H9 (cell line): ENCODE data around the gene ZBTB22. TPM values are rescaled to one million over a fixed set of nuclear protein-coding genes. Genes with fewer than 3 reads are reported as not detected.

Experiments
- DNase-seq: peaks from one replicate; pipeline ENCODE4 v3.0.0-alpha.2; 2017
- H2AFZ ChIP-seq: one replicate; pipeline ENCODE4 v1.6.1; 2013; ENCODE audit warnings: mild to moderate bottlenecking, low read length, control low read depth, moderate library complexity
- H2AK5ac ChIP-seq: 2 replicates; pipeline ENCODE4 v1.6.1; 2013; ENCODE audit warnings: low read length, control low read depth, mixed read lengths; ENCODE audit not compliant: insufficient read length
- H2BK120ac ChIP-seq: one replicate; pipeline ENCODE4 v1.6.1; 2013; ENCODE audit warnings: low read depth, mild to moderate bottlenecking, low read length, control low read depth, inconsistent platforms; ENCODE audit not compliant: poor library complexity, severe bottlenecking
- H2BK12ac ChIP-seq: 2 replicates; pipeline ENCODE4 v1.6.1; 2013; ENCODE audit warnings: low read length, control low read depth, mixed read lengths, low read depth; ENCODE audit not compliant: insufficient read length
- H2BK15ac ChIP-seq: 2 replicates; pipeline ENCODE4 v1.6.1; 2013; ENCODE audit warnings: low read depth, low read length, control low read depth
- H2BK20ac ChIP-seq: one replicate; pipeline ENCODE4 v1.6.1; 2013; ENCODE audit warnings: low read depth, mild to moderate bottlenecking, low read length, control low read depth, inconsistent platforms; ENCODE audit not compliant: poor library complexity, severe bottlenecking
- H2BK5ac ChIP-seq: 2 replicates; pipeline ENCODE4 v1.6.1; 2013; ENCODE audit warnings: low read length, control low read depth, mixed read lengths; ENCODE audit not compliant: insufficient read length
- H3K14ac ChIP-seq: 2 replicates; pipeline ENCODE4 v1.6.1; 2013; ENCODE audit warnings: low read length, control low read depth; ENCODE audit not compliant: insufficient read depth
- H3K18ac ChIP-seq: 2 replicates; pipeline ENCODE4 v1.6.1; 2013; ENCODE audit warnings: low read depth, mild to moderate bottlenecking, mixed read lengths, low read length, control low read depth; ENCODE audit not compliant: insufficient read length
- H3K23ac ChIP-seq: 2 replicates; pipeline ENCODE4 v1.6.1; 2013; ENCODE audit warnings: low read length, control low read depth, mixed read lengths, low read depth; ENCODE audit not compliant: insufficient read length
- H3K23me2 ChIP-seq: 2 replicates; pipeline ENCODE4 v1.6.1; 2013; ENCODE audit warnings: low read depth, mild to moderate bottlenecking, mixed read lengths, low read length, control low read depth; ENCODE audit not compliant: insufficient read length, poor library complexity, severe bottlenecking
- H3K27ac ChIP-seq: 2 replicates; pipeline ENCODE4 v1.5.1; 2013; ENCODE audit warnings: low read length, control low read depth, mixed read lengths, low read depth; ENCODE audit not compliant: insufficient read length
- H3K27me3 ChIP-seq: 2 replicates; pipeline ENCODE4 v1.6.1; 2013; ENCODE audit warnings: low read length, control low read depth, inconsistent platforms; ENCODE audit not compliant: insufficient read depth
- H3K4ac ChIP-seq: 2 replicates; pipeline ENCODE4 v1.6.1; 2013; ENCODE audit warnings: low read depth, mild to moderate bottlenecking, control low read depth, inconsistent platforms, low read length, moderate library complexity
- H3K4me1 ChIP-seq: 2 replicates; pipeline ENCODE4 v1.6.1; 2013; ENCODE audit warnings: low read length, control low read depth, inconsistent platforms; ENCODE audit not compliant: insufficient read depth
- H3K4me2 ChIP-seq: 2 replicates; pipeline ENCODE4 v1.6.1; 2013; ENCODE audit warnings: low read length, control low read depth, mixed read lengths; ENCODE audit not compliant: insufficient read length, insufficient read depth
- H3K56ac ChIP-seq: 2 replicates; pipeline ENCODE4 v1.6.1; 2013; ENCODE audit warnings: low read depth, mild to moderate bottlenecking, mixed read lengths, low read length, control low read depth; ENCODE audit not compliant: insufficient read length
- H3K79me1 ChIP-seq: 2 replicates; pipeline ENCODE4 v1.6.1; 2013; ENCODE audit warnings: low read depth, mild to moderate bottlenecking, moderate library complexity, low read length, control low read depth, inconsistent platforms; ENCODE audit not compliant: insufficient read depth, poor library complexity, severe bottlenecking
- H3K79me2 ChIP-seq: 2 replicates; pipeline ENCODE4 v1.6.1; 2013; ENCODE audit warnings: low read length, control low read depth, inconsistent platforms; ENCODE audit not compliant: insufficient read depth
- H3K9ac ChIP-seq: 2 replicates; pipeline ENCODE4 v1.6.1; 2013; ENCODE audit warnings: low read length, control low read depth, mixed read lengths; ENCODE audit not compliant: insufficient read length; ENCODE audit errors: extremely low read depth
- H3K9me3 ChIP-seq: one replicate; pipeline ENCODE4 v1.6.1; 2013; ENCODE audit warnings: low read depth, low read length, inconsistent platforms; ENCODE audit not compliant: control insufficient read depth
- H3T11ph ChIP-seq: one replicate; pipeline ENCODE4 v1.6.1; 2013; ENCODE audit warnings: mild to moderate bottlenecking, low read length, control low read depth, inconsistent platforms
- H4K20me1 ChIP-seq: one replicate; pipeline ENCODE4 v1.6.1; 2013; ENCODE audit not compliant: control insufficient read depth, insufficient read length, insufficient read depth
- H4K5ac ChIP-seq: 2 replicates; pipeline ENCODE4 v1.6.1; 2013; ENCODE audit warnings: low read depth, mild to moderate bottlenecking, mixed read lengths, low read length, control low read depth; ENCODE audit not compliant: insufficient read length
- H4K8ac ChIP-seq: replicated peaks from 2 replicates; pipeline ENCODE4 v1.6.1; 2013; ENCODE audit warnings: low read length, control low read depth, mixed read lengths, low read depth; ENCODE audit not compliant: insufficient read length
- H4K91ac ChIP-seq: 2 replicates; pipeline ENCODE4 v1.6.1; 2013; ENCODE audit warnings: low read depth, mild to moderate bottlenecking, moderate library complexity, mixed read lengths, low read length, control low read depth; ENCODE audit not compliant: insufficient read length
- H3K27ac Mint-ChIP-seq, 3 experiments: 2 replicates in 2 of 3; 3 replicates in 1 of 3; pipeline ENCODE4 v1.8.0; 2020 to 2021; ENCODE audit warnings: mixed read lengths in 3 of 3, mild to moderate bottlenecking in 1 of 3, moderate library complexity in 1 of 3
- H3K27me3 Mint-ChIP-seq: 2 replicates; pipeline ENCODE4 v1.8.0; 2021; ENCODE audit warnings: low read depth, mild to moderate bottlenecking, moderate library complexity, mixed read lengths
- H3K36me3 Mint-ChIP-seq, 3 experiments: 2 replicates in 2 of 3; 3 replicates in 1 of 3; pipeline ENCODE4 v1.8.0; 2020 to 2021; ENCODE audit warnings: low read depth in 3 of 3, mixed read lengths in 3 of 3; ENCODE audit not compliant: insufficient read depth in 1 of 3
- H3K4me1 Mint-ChIP-seq, 2 experiments: 2 replicates each; pipeline ENCODE4 v1.8.0; 2020; ENCODE audit warnings: mixed read lengths in 2 of 2
- H3K4me3 Mint-ChIP-seq, 2 experiments: 2 replicates in 1 of 2; 3 replicates in 1 of 2; pipeline ENCODE4 v1.8.0; 2020 to 2021; ENCODE audit warnings: mild to moderate bottlenecking in 2 of 2, mixed read lengths in 2 of 2, moderate library complexity in 1 of 2
- H3K9me3 Mint-ChIP-seq, 2 experiments: 2 replicates in 1 of 2; 3 replicates in 1 of 2; pipeline ENCODE4 v1.8.0; 2020; ENCODE audit warnings: mild to moderate bottlenecking in 2 of 2, mixed read lengths in 2 of 2, moderate library complexity in 1 of 2
- WGBS: extraction: QIAGEN DNeasy Blood & Tissue Kit; methylation state at CpG from one replicate; pipeline ENCODE4 v1.1.7; 2013; ENCODE audit warnings: missing lambda C conversion rate, low lambda C conversion rate, mixed read lengths; ENCODE audit not compliant: insufficient read length; ENCODE audit errors: extremely low coverage; 5-methylcytosine and 5-hydroxymethylcytosine counted together
- long read RNA-seq: library from polyadenylated mRNA; unstranded; transcript quantifications from one replicate; pipeline ENCODE4 v2.0.0, GENCODE V29; 2020
- total RNA-seq: library from RNA; stranded (reverse); gene quantifications from 2 replicates; pipeline ENCODE4 v1.2.1, GENCODE V29; 2021
- TF ChIP-seq, protein P1 (sequence below): fragments of 200-600 bp; sonication (generic); conservative IDR thresholded peaks from 3 replicates; pipeline ENCODE4 v1.8.0; 2021; ENCODE audit warnings: antibody characterized with exemption, mild to moderate bottlenecking

The ZBTB22 gene, protein sequence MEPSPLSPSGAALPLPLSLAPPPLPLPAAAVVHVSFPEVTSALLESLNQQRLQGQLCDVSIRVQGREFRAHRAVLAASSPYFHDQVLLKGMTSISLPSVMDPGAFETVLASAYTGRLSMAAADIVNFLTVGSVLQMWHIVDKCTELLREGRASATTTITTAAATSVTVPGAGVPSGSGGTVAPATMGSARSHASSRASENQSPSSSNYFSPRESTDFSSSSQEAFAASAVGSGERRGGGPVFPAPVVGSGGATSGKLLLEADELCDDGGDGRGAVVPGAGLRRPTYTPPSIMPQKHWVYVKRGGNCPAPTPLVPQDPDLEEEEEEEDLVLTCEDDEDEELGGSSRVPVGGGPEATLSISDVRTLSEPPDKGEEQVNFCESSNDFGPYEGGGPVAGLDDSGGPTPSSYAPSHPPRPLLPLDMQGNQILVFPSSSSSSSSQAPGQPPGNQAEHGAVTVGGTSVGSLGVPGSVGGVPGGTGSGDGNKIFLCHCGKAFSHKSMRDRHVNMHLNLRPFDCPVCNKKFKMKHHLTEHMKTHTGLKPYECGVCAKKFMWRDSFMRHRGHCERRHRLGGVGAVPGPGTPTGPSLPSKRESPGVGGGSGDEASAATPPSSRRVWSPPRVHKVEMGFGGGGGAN
- 8.1 TPM in 2 replicates for total RNA-seq
- long read RNA-seq, result 0 reads

DNA sequence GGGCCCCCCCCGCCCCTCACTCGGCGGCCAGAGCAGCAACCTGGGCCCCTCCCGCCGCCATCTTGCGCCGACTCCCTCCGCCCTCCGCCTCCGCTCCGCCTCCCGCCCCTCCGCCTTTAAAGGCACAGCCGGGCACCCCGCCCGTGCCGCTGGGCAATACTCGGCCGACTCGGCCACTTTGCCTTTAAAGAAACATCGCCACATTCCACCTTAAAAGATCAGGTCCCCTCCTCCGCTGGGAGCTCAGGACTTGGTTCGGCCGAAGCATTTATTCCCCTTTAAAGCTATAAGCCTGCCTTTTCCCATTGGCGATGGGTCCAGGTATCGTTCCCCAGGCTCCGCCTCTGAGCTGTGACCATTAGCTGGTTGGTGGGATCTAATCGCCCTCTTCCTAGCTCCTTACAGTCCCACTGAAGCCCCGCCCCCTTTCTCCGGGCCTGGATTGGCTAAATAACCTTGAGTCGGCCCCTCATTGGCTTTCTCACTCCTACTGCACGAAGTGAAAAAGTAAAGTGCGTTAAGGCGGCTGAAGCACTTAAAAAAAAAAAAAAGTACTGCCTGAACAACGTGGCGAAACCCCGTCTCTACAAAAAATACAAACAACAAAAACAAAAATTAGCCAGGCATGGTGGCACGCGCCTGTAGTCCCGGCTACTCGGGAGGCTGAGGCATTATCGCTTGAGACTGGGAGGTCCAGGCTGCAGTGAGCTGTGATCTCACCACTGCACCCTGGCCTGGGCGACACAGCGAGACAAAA is at the start of gene ZBTB22:
TSS of gene ZBTB22 (minus strand) at position 76 of the 757 bp plus-strand sequence. CDS start 828 bp downstream, outside the sequence.
- Histone ChIP-seq H4K8ac (no peak within 1 kb of the TSS), H3K23me2 (peaks cover 31% of the 10 kb centered on the region), H3K27ac (peak within 1 kb of the TSS; percentile 88), H3T11ph (no peak within 1 kb of the TSS), H3K79me1 (peaks cover 7% of the 10 kb centered on the region), H3K4me2 (peak within 1 kb of the TSS; percentile 71), H3K27me3 (no peaks in the 10 kb centered on the region), H2BK15ac (no peak within 1 kb of the TSS), H2AK5ac (no peak within 1 kb of the TSS), H2BK20ac (no peak within 1 kb of the TSS), H2AFZ (peak within 1 kb of the TSS; percentile 51), H2BK5ac (no peak within 1 kb of the TSS), H3K4me1 (peaks cover 5% of the 10 kb centered on the region; the same call in 1 of the 2 replicates), H3K4ac (no peak within 1 kb of the TSS), H3K9me3 (no peaks in the 10 kb centered on the region), H3K56ac (no peak within 1 kb of the TSS), H3K14ac (peak within 1 kb of the TSS; percentile 94), H4K91ac (no peak within 1 kb of the TSS), H3K79me2 (peaks cover 8% of the 10 kb centered on the region; the same call in 1 of the 2 replicates), H2BK120ac (no peak within 1 kb of the TSS), H3K9ac (peak within 1 kb of the TSS; percentile 57), H2BK12ac (no peak within 1 kb of the TSS), H3K23ac (no peak within 1 kb of the TSS), H4K5ac (no peak within 1 kb of the TSS), H4K20me1 (no peaks in the 10 kb centered on the region), H3K18ac (peak within 1 kb of the TSS; percentile 91)
- TF ChIP-seq, protein P1, sequence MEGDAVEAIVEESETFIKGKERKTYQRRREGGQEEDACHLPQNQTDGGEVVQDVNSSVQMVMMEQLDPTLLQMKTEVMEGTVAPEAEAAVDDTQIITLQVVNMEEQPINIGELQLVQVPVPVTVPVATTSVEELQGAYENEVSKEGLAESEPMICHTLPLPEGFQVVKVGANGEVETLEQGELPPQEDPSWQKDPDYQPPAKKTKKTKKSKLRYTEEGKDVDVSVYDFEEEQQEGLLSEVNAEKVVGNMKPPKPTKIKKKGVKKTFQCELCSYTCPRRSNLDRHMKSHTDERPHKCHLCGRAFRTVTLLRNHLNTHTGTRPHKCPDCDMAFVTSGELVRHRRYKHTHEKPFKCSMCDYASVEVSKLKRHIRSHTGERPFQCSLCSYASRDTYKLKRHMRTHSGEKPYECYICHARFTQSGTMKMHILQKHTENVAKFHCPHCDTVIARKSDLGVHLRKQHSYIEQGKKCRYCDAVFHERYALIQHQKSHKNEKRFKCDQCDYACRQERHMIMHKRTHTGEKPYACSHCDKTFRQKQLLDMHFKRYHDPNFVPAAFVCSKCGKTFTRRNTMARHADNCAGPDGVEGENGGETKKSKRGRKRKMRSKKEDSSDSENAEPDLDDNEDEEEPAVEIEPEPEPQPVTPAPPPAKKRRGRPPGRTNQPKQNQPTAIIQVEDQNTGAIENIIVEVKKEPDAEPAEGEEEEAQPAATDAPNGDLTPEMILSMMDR, result no peak
- peaks cover 0 to 3% of the 10 kb centered on the region in 2 experiments; a peak in 2 of 5 replicates for H3K9me3 Mint-ChIP-seq
- no peaks in the 10 kb centered on the region for H3K27me3 Mint-ChIP-seq
- H3K4me3 Mint-ChIP-seq, result peak within 1 kb of the TSS; percentile 94 to 98
- WGBS, result no CpG with 5 or more reads among the region's 44 CpGs
- peak within 1 kb of the TSS; percentile 99 for H3K27ac Mint-ChIP-seq
- DNase-seq, result peak; percentile 98
- peaks cover 56 to 63% of the 10 kb centered on the region in 2 experiments for H3K4me1 Mint-ChIP-seq
- peaks cover 28 to 47% (median 42%) of the 10 kb centered on the region in 3 experiments for H3K36me3 Mint-ChIP-seq
